ENCODE results near the gene SPDYE3.
"Not testable (repeated sequence)": the region's sequence is repeated elsewhere in the genome, so short reads cannot be mapped to it uniquely, and the experiment has no call there.

- not testable (repeated sequence) for TF ChIP-seq CTCF (IDR thresholded peaks at IDR 0.05); POLR2A (IDR thresholded peaks at IDR 0.05; ENCODE audit: low read depth); EP300 (IDR thresholded peaks at IDR 0.05); POLR2AphosphoS5 (IDR thresholded peaks at IDR 0.05)
Observed at GRCh38 chr7:100365998-100366367, 58.5 kb downstream of the SPDYE3 start.

Measured in esophagus muscularis mucosa (tissue), 4 donors.